HG03469 (cell line): ENCODE measurements around the gene BZW2.
"Not testable (repeated sequence)": the region's sequence is repeated elsewhere in the genome, so short reads cannot be mapped to it uniquely, and the experiment has no call there.

ENCODE experiments used
- ATAC-seq: cut with Tn5 transposase; IDR thresholded peaks from one replicate; pipeline ENCODE4 v1.9.1; 2021; ENCODE audit warnings: mild to moderate bottlenecking, moderate library complexity, moderate number of reproducible peaks; ENCODE audit not compliant: unreplicated experiment

The BZW2 gene

GRCh38 chr7:16644636-16645592, 1.1 kb upstream of the BZW2 start:
- ATAC-seq, result no peak

GRCh38 chr7:16646472-16647072, 591 bp downstream of the BZW2 start:
- ATAC-seq, result no peak

- ATAC-seq, result no peak
Measured at GRCh38 chr7:16647435-16647960, 1.5 kb downstream of the BZW2 start.

- no peak for ATAC-seq
Measured at GRCh38 chr7:16648551-16648950, 2.6 kb downstream of the BZW2 start.

GRCh38 chr7:16649196-16649595, 3.2 kb downstream of the BZW2 start:
- ATAC-seq, result no peak

GRCh38 chr7:16650266-16650665, 4.3 kb downstream of the BZW2 start:
- no peak for ATAC-seq

- ATAC-seq, result no peak
Measured at GRCh38 chr7:16651396-16652239, 5.6 kb downstream of the BZW2 start.

- no peak for ATAC-seq
Measured at GRCh38 chr7:16652240-16652583, 6.2 kb downstream of the BZW2 start.

- no peak for ATAC-seq
Measured at GRCh38 chr7:16652888-16653287, 6.9 kb downstream of the BZW2 start.

- ATAC-seq, result no peak
Measured at GRCh38 chr7:16655394-16655793, 9.4 kb downstream of the BZW2 start.

- no peak for ATAC-seq
Measured at GRCh38 chr7:16656141-16656540, 10.2 kb downstream of the BZW2 start.

- no peak for ATAC-seq
Measured at GRCh38 chr7:16657656-16658279, 11.8 kb downstream of the BZW2 start.

- not testable (repeated sequence) for ATAC-seq
Measured at GRCh38 chr7:16659854-16660497, 14.0 kb downstream of the BZW2 start.

- ATAC-seq, result no peak
Measured at GRCh38 chr7:16660702-16661464, 14.9 kb downstream of the BZW2 start.

GRCh38 chr7:16661924-16662323, 15.9 kb downstream of the BZW2 start:
- ATAC-seq, result no peak

GRCh38 chr7:16667355-16667754, 21.4 kb downstream of the BZW2 start:
- no peak for ATAC-seq

GRCh38 chr7:16668049-16668858, 22.3 kb downstream of the BZW2 start:
- ATAC-seq, result no peak

- no peak for ATAC-seq
Measured at GRCh38 chr7:16668978-16669377, 23.0 kb downstream of the BZW2 start.

- no peak for ATAC-seq
Measured at GRCh38 chr7:16669581-16669980, 23.6 kb downstream of the BZW2 start.
